Measurements from ENCODE around the gene NEMP2.
A peak's percentile ranks its signal among the peaks of the same experiment; 100 is the strongest.

The NEMP2 gene

GRCh38 chr2:190554357-190555006 is 20.0 kb upstream of the NEMP2 start:
- DNase-seq = no peak

- no peak for DNase-seq
Measured at GRCh38 chr2:190553254-190553653, 18.7 kb upstream of the NEMP2 start.

- DNase-seq = no peak
Measured at GRCh38 chr2:190551928-190552327, 17.4 kb upstream of the NEMP2 start.

GRCh38 chr2:190550137-190550536 is 15.6 kb upstream of the NEMP2 start:
- DNase-seq = no peak

GRCh38 chr2:190547886-190548285 is 13.4 kb upstream of the NEMP2 start:
- no peak for DNase-seq

- DNase-seq = no peak
Measured at GRCh38 chr2:190546734-190547133, 12.2 kb upstream of the NEMP2 start.

- no peak for DNase-seq
Measured at GRCh38 chr2:190545555-190546385, 11.2 kb upstream of the NEMP2 start.

GRCh38 chr2:190545093-190545492 is 10.6 kb upstream of the NEMP2 start:
- no peak for DNase-seq

GRCh38 chr2:190540048-190540447 is 5.5 kb upstream of the NEMP2 start:
- no peak for DNase-seq

GRCh38 chr2:190538201-190538600 is 3.7 kb upstream of the NEMP2 start:
- DNase-seq = no peak

GRCh38 chr2:190537765-190538164 is 3.2 kb upstream of the NEMP2 start:
- DNase-seq = no peak

- DNase-seq = no peak
Measured at GRCh38 chr2:190535586-190535985, 1.1 kb upstream of the NEMP2 start.

GRCh38 chr2:190535121-190535439 is 558 bp upstream of the NEMP2 start:
- DNase-seq = no peak

- DNase-seq = peak; percentile 55
Measured at GRCh38 chr2:190533968-190534309, 583 bp downstream of the NEMP2 start.

- no peak for DNase-seq
Measured at GRCh38 chr2:190533175-190533967, 1.2 kb downstream of the NEMP2 start.

- no peak for DNase-seq
Measured at GRCh38 chr2:190532581-190532980, 1.9 kb downstream of the NEMP2 start.

GRCh38 chr2:190530248-190530900 is 4.1 kb downstream of the NEMP2 start:
- no peak for DNase-seq

- DNase-seq = no peak
Measured at GRCh38 chr2:190529486-190530247, 4.9 kb downstream of the NEMP2 start.

- no peak for DNase-seq
Measured at GRCh38 chr2:190528521-190529001, 6.0 kb downstream of the NEMP2 start.

- DNase-seq = no peak
Measured at GRCh38 chr2:190527918-190528317, 6.6 kb downstream of the NEMP2 start.

- no peak for DNase-seq
Measured at GRCh38 chr2:190527214-190527613, 7.3 kb downstream of the NEMP2 start.

GRCh38 chr2:190526105-190526750 is 8.3 kb downstream of the NEMP2 start:
- no peak for DNase-seq

Measured in activated naive CD4-positive, alpha-beta T cell treated with anti-CD3 and anti-CD28 coated beads, Interleukin-2, amount 50 U/mL, for 16 hours (primary cell).